NCI-H82 treated with DMSO at 0.1 percent for 48 hours (cell line): ENCODE results near the gene ALAS1.

Experiments used
- DNase-seq: peaks from one replicate; lab custom pipeline; 2025; ENCODE audit not compliant: unreplicated experiment; lab: John Stamatoyannopoulos, UW

ALAS1 gene

DNA sequence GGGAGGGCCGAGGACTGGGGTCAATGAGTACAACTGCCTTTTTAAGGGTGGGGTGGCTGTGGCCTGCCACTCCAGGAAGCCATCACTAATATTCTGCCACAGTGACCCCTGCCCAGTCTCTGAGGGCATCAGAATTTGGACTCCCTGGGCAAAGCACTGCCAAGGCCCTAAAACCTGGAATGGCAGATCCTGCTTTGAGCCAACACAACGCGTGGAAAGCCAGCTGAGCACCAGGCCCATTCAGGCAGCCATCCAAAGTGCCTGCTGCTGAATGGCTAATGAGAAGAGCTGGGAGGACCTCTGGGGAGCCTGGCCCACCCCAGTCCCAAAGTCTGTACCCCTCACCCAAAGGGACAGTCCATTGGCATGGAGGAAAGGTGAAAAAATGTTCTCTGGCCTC lies 36.0 kb downstream of the ALAS1 start:
- DNase-seq = no peak

DNA sequence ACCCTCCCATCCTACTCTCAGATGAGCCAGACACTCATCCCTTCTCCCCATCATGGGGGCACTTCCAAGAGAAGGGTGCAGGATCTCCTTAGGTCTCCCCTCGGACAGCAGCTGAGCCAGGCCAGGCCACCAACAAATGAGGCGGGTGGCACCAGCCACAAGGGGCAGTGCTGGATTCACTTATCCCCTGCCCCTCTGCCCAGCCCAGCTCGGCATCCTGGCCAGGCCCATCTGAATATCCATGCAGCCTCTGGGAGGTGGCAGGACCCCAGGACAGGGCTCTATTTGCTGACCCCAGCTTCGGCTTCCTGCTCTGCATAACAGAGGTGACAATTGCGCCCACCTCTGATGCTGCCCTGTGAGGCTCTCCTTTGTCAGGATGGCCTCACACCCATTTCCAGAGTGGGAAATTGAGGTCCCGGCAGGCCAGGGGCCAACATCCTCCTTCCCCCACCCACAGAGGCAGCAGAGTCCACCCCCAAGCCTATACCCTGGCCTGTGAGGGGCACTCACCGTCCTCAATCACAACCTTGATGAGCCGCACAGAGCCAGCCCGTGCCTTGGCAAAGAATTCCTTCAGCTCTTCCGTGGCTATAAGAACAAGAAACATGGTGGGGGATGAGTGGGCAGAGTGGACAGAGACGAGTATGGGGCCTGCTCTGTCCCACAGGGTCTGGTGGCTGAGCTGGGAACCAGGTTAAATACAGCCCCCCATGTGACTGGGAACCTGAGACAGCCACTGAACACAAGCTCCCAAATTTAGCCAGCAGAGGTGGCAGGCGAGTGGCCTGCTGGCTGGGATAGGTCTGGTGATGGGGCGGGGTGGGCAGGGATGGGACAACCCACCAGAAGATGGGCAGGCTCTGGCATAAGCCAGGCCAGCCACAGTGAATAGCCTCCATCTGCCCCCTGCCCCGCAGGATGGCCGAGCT lies 36.8 kb downstream of the ALAS1 start:
- DNase-seq = no peak

DNA sequence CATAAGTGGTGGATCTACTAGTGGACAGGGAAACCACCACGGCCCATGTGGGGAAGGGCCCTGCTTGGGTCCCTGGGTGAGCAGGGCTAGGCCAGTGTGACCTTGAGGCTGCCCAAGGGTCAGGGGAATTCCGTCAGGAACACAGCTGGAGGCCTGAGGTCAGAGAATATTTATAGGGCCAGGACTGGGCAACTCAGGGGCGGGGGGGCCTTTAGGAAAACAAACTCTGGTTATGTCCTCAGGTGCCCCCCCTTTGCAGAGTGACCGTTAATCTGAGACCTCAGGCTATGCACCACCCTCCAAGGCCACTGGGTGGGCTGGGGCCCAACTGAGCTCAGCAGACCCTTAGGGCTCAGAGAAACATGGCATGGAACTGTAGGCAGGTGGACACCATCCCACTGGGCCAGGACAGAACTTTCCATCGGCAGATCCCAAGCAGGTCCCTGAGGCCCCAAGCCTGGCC lies 38.5 kb downstream of the ALAS1 start:
- DNase-seq = no peak

DNA sequence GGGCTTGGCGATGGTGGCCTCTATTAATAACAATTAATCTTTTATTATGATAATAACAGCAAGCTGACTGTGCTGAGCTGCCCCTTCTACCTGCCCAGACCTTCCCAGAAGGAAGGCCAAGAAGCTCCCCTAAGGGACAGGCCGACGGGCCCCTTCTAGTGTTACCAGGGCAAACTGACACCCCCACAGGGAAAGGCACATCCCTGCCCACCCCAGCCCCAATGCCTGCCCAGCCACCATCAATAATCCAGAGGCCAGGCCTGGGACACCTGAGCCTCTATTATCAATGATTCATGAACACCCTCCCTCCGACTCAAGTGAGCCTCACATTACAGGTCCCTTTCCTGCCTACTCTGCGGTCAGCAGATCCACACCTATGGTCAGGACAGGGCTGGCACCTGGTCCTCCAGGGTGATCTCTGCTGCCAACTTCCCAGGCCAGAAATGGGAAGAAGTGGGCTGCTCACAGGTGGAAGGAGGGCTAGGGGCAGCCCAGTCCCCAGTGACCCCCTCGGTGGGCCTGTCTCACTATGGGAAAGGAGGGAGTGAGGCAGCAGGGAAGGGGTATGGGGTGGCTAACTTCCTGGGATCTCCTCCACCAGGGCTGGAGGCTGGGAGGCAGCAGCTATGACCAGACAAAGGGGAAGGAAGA lies 39.2 kb downstream of the ALAS1 start:
- no peak for DNase-seq

DNA sequence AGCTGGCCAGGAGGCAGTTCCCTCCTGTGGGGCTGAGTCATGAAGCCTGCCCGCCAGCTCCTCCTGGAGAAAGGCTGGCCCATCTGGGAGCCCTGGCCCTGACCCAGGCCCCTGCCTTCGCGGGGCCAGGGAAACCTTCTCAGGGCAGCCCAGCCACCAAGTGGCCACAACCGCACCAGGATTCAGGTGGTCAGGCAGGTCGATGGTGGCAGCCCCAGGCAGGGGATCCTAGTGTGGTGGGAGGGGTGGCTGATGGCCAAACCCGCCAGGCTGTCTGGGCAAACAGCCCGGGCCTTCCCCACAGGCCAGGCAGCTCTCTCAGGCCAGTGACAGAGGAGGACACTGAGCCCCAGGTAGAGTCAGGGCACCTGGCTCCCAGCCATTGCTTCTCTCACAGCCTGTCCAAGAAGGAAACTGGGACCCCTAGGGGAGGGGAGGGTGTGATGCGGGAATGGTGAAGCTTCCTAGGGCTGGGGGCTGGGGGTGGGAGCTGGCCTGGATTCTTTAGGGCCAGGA lies 39.8 kb downstream of the ALAS1 start:
- DNase-seq = no peak

DNA sequence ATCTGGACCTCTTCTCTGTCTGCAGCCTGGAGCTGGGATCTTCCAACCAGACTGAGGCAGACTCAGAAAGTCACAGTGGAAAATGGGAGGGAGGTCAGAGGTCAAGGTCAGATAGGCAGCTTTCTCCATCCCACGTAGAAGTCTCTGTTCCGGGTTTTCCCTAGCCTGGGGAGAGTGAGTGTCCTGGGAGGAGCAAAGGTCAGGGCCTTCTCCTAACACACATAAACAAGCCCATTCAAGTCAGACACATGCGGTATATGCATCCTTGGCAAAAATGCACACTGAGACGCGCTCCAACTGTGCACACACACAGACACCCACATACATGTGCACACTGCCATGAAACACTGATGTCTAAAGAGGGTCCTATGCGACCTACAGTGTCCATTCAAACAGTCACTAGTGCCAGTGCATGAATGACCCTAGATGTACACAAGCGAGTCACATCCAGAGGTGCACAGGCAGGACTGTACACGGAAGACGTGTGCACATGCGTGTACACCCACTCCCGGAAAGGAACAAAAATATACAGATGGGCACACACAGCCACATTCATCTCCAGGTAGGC lies 40.3 kb downstream of the ALAS1 start:
- DNase-seq = no peak

DNA sequence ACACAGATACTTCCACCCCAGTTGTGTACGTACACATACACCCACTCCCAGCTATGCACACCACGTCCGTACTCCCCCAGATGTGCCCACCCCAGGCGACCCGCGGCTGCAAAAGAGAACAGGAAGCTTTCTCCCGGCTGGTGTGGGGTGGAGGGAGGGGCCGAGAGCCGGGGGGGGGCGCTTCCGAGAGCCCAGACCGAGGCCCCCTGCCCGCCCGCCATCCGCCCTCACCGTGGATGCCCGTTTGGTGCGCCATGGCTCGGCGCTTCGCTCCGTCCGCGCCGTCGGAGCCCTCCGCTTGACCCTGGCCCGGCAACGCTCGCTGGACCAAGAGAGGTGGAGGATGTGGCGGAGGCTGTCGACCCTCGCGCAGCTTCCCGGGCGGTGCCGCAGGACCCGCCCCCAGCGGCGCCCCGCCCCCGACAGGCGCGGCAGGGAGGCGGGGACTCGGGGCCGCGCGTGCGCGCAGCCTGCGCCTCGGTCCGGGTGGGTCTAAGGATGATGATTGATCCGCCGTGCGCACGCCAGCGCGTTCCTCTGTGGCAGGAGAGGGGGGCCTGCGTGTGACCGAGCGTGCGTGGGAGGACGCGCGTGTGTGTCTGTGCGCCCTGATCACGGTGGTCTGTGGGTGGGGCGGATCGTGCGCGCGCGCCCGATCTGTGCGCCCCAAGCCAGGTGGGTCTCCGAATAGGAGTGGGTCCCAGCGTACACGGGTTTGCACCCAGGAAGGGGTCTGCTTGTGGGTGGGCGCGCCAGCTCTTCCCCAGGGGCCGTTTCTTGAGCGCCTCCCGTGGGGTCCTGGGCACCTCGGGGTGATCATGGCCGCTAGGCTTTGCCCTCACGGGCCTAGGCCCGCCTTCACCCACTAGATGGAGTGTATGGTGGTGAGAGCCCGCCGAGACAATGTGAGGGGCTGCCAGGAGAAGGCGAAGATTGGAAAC lies 41.1 kb downstream of the ALAS1 start, which contains the start of gene TWF2:
TWF2 (minus strand) TSS at position 398 of the 941 bp plus-strand sequence; CDS start at position 256, 142 bp downstream.
- DNase-seq = peak; percentile 3

DNA sequence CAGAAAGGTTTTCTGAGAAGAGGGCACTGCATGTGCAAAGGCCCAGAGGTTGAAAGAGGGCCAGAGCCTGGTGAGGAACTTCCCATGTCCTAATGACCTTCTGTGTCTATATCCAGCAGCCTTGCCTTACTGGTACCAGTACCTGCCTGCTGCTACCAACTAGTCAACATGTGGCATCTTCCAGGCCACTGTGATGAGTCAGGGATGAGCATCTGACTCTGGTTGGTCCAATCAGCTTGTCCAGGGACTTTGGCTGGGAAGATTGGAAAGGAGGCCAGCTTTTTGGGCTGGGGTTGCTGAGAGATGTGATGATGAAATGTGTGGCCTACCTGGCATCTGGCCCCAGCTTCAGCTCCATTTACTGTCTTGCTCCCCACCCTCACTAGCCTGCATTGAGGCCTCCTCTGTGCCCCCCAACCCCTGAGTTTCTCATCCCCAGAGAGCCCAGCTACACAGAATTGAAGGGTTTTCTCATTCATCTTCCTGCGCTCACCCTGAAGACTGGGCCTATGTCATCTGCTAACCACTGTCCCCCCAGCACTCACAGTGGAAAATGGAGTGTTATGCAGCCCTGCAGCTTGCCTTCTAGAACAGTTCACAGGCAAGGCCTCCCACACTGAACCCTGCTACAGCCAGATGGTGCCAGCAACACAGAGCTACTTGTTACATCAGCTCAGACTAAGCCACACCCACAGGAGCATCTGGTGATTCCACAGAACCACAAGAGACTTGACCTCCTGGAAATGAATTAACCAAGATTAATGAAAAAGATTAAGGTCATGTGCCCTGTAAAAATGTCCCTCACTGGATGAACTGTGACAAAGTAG lies 42.3 kb downstream of the ALAS1 start:
- peak; percentile 92 for DNase-seq

DNA sequence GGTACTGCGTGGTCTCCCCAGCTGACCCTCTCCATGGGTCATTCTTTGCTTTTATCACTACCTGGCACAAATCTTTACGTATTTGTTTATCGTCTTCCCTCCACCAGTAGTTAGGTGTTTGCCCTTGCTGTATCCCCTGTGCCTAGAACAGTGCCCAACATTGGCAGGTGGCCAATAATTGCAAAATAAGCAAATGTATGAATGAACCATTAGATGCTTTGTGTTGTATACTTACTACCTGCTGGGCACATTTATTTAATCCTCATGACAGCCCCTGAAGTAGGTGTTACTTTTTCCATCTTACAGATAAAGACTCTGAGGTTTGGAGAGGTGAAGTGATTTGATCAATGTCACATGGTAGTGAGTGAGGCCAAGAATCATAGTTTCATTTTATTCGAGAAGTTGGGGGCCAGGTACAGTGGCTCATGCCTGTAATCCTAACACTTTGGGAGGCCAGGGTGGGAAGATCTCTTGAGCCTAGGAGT lies 43.0 kb downstream of the ALAS1 start:
- no peak for DNase-seq

DNA sequence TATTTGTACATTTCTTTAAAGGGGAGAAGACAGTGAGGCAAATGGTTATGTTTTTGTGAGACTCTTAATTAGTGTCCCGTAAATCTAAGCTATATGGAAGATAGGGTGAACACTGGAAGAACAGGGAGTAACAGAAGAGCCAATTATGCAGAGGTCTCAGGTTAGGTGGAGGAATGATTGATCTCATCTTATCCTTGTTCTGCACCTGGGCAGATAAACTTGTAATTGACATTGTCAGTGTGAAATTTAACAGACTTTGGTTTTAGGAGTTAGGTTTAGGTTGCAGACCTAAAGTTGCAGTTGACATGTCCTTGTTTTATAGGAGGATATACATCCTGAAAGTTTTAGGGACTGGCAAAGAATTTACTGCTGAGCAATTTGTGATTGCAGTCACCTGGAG lies 44.1 kb downstream of the ALAS1 start:
- DNase-seq = no peak

DNA sequence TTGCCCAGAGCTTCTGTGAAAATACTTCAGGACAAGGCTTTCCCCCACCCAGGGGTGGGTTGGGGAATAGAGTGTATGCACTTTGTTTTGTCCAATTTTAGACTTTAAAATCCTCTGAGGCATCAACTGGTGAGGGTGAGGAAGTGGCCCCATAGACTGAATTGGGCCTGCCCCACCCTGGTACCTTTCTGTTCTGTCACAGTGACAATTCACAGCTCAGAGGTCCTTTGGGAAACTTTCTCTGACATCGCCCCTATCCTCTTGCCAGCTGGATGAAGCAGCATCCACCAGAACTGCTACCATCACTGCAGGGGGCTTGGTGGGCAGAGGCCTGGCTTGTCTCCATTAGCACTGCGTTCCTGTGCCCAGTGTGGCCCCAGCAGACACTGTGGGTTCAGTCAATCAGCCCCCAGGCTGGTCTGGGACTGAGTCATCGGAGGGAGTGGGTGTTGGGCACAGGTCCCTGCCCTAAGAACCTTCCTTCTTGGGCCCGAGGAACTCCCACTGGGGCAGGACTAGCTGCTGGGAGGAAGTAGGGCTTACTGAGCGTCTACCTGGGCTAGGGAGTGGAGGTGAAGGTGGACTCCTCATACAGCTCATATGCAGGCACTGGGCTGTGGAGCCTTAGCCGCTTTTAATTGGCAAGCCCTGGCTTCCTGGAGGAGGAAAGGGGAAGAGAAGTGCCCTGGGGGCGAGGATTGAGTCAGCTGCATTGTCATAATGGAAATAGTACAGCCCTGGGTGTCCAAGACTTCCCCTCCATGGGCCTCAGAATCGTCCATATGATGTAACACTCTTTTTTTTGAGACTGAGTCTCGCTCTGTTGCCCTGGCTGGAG lies 46.0 kb downstream of the ALAS1 start:
- no peak for DNase-seq

DNA sequence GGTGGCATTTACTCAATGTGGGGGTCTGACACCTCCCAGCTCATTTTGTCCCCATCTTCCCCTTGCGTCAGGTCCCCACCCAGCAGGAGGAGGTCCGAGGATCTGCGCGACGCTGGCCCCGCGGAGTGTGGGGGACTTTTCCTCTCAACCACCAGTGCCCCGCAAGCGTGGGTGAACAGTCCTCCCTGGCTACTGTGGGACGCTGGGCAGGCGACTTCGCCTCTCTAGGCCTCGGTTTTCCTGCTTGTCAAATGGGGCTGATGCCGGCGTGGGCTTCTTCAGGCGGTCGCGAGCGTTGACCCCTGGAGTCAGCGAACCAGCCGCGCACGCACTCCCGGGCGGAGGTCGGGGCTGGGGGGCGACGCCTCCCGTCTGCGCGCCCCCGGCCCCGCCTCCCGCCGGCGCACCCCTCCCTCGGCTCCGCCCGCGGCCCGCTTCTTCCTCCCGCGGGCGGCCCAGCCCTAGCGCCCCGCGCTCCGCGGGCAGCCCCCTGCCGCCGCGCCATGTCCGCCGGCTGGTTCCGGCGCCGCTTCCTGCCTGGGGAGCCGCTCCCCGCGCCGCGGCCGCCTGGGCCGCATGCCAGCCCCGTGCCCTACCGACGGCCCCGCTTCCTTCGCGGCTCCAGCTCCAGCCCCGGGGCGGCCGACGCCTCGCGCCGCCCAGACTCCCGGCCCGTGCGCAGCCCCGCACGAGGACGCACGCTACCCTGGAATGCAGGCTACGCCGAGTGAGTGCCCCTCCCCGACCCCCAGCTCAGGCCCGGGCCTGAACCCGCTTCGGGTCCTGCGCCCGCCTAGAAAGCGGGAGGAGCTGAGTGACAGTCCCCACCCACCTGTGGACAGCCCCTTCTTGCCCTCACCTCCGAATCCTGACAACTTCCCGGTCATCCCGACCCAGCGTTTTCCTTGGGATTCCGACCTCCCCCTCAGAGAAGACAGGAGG lies 47.6 kb downstream of the ALAS1 start, which contains the start of gene PPM1M:
PPM1M (plus strand) TSS at position 438 of the 942 bp plus-strand sequence; CDS start at position 504, 66 bp downstream.
- no peak for DNase-seq

DNA sequence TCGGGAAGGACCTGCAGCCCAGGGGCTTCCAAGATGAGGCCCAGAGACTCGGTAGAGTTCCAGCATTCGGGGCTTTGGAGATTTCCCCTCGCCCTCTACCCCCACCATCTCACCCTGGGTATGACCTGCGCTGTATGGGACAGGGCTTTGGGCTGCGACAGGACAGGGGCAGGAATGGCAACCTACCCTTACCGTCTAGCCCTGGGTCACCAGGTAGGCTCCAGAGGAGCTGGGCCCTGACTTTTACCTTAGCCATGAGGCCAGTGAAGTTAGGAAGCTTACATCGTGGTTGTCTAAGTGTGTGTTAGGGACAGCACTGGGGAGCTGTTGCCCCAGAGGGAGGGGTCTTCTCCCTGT lies 48.3 kb downstream of the ALAS1 start:
- no peak for DNase-seq

DNA sequence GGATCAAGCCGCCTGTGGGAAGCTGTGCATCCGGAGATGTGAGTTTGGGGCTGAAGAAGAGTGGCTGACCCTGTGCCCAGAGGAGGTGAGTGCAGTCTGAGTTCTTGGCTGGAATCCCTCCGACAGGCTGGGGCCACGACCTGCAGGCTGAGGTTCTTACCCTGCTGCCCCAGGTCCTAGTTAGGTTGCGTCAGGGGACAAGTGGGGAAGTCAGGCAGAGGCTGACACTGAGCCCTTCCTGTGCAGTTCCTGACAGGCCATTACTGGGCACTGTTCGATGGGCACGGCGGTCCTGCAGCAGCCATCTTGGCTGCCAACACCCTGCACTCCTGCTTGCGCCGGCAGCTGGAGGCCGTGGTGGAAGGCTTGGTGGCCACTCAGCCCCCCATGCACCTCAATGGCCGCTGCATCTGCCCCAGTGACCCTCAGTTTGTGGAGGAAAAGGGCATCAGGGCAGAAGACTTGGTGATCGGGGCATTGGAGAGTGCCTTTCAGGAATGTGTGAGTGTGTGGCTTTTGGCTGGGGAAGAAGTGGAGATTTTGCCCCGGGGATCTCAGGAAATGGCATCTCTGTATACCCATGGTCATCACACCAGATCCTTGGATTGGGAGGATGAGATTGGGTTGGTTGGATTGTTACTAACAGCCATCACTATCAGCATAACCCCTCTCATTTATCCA lies 48.9 kb downstream of the ALAS1 start:
- no peak for DNase-seq

DNA sequence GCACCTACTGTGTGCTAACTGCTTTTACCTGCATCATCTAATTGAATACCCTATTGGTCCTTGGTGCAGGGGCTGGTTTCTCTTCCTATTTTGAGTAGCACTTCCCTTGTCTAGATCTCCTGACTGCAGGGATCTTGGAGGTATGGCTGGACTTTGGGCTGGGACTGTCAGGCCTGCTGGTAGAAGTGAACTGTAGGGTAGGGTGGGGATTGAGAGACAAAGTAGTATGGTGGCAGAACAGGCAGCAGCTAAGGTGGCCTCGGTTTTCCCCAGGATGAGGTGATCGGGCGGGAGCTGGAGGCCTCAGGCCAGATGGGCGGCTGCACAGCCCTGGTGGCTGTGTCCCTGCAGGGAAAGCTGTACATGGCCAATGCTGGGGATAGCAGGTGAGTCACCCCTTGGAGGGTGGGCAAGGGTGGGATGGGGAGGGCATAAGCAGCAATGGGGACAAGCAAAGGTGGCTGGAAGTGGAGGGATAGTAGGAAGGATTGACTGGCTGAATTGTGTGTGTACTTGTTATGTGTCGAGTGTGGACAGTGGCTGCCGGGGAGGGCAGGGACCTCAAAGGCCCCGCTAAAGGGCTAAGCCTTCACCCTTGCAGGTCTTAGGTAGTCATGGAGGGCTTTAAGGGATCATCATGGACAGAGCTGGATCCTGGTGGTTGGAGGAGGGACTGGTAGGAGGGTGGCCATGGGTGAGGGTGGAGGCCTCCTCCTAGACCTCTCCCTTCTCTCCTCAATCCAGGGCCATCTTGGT lies 49.6 kb downstream of the ALAS1 start:
- DNase-seq = no peak

DNA sequence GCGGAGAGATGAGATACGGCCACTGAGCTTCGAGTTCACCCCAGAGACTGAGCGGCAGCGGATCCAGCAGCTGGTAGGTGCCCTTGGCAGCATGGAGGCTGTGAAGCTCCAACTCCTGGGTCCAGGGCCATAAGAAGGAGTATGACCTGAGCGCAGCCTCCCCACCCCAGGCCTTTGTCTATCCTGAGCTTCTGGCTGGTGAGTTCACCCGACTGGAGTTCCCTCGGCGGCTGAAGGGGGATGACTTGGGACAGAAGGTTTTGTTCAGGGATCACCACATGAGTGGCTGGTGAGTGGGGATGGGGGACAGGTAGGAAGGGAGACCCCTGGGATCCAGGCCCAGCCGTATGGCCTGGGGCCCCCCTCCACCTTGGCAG lies 50.2 kb downstream of the ALAS1 start:
- no peak for DNase-seq
